ENCODE measurements around the gene ZCCHC24.

Gene ZCCHC24

GRCh38 chr10:79444199-79445119, 965 bp downstream of the ZCCHC24 start:
- no peak for DNase-seq

GRCh38 chr10:79443338-79444198, 1.9 kb downstream of the ZCCHC24 start:
- no peak for DNase-seq

- DNase-seq = no peak
Observed at GRCh38 chr10:79442171-79443040, 3.0 kb downstream of the ZCCHC24 start.

GRCh38 chr10:79441433-79441832, 4.0 kb downstream of the ZCCHC24 start:
- DNase-seq = no peak

- no peak for DNase-seq
Observed at GRCh38 chr10:79440281-79440680, 5.1 kb downstream of the ZCCHC24 start.

- no peak for DNase-seq
Observed at GRCh38 chr10:79438699-79439085, 6.7 kb downstream of the ZCCHC24 start.

GRCh38 chr10:79438021-79438698, 7.3 kb downstream of the ZCCHC24 start:
- no peak for DNase-seq

- DNase-seq = no peak
Observed at GRCh38 chr10:79437111-79437814, 8.2 kb downstream of the ZCCHC24 start.

- no peak for DNase-seq
Observed at GRCh38 chr10:79436850-79437103, 8.6 kb downstream of the ZCCHC24 start.

GRCh38 chr10:79436066-79436849, 9.2 kb downstream of the ZCCHC24 start:
- DNase-seq = no peak

GRCh38 chr10:79435271-79436065, 10.0 kb downstream of the ZCCHC24 start:
- DNase-seq = no peak

GRCh38 chr10:79434821-79435251, 10.6 kb downstream of the ZCCHC24 start:
- no peak for DNase-seq

GRCh38 chr10:79434223-79434687, 11.2 kb downstream of the ZCCHC24 start:
- DNase-seq = no peak

GRCh38 chr10:79433324-79434222, 11.9 kb downstream of the ZCCHC24 start:
- no peak for DNase-seq

GRCh38 chr10:79431891-79432831, 13.3 kb downstream of the ZCCHC24 start:
- no peak for DNase-seq

- no peak for DNase-seq
Observed at GRCh38 chr10:79431428-79431827, 14.0 kb downstream of the ZCCHC24 start.

GRCh38 chr10:79430936-79431335, 14.5 kb downstream of the ZCCHC24 start:
- DNase-seq = no peak

Measured in amniotic stem cell (primary cell).